Liver (tissue), 9 donors: Measurements from ENCODE around the gene AKAP11. TPM values are rescaled to one million over a fixed set of nuclear protein-coding genes. Genes with fewer than 3 reads are reported as not detected.

ENCODE experiments used
- DNase-seq: peaks from one replicate; pipeline ENCODE4 v3.0.0-alpha.2; 2017; ENCODE audit warnings: low spot score
- H3K27ac ChIP-seq, 2 donors: one replicate each; pipeline ENCODE4 v1.7.0; 2013; ENCODE audit warnings: inconsistent platforms in 2 of 2, low read length in 2 of 2, control low read depth in 1 of 2, low read depth in 1 of 2, mild to moderate bottlenecking in 1 of 2
- H3K27me3 ChIP-seq, 4 donors: one replicate each; pipeline versions ENCODE4 v1.6.1 to v1.7.0; 2013; ENCODE audit warnings: low read length in 3 of 4, inconsistent platforms in 1 of 4, mild to moderate bottlenecking in 1 of 4, moderate library complexity in 1 of 4; ENCODE audit not compliant: control insufficient read depth in 4 of 4, insufficient read depth in 4 of 4
- H3K36me3 ChIP-seq, 4 donors: one replicate each; pipeline versions ENCODE4 v1.6.1 to v1.7.0; 2013; ENCODE audit warnings: low read length in 3 of 4, mild to moderate bottlenecking in 3 of 4, low read depth in 1 of 4, moderate library complexity in 1 of 4; ENCODE audit not compliant: control insufficient read depth in 4 of 4, insufficient read depth in 3 of 4
- H3K4me1 ChIP-seq, 4 donors: one replicate each; pipeline versions ENCODE4 v1.6.1 to v1.7.0; 2013; ENCODE audit warnings: low read length in 3 of 4, mild to moderate bottlenecking in 3 of 4, moderate library complexity in 1 of 4; ENCODE audit not compliant: control insufficient read depth in 4 of 4, insufficient read depth in 4 of 4
- H3K4me3 ChIP-seq, 3 donors: one replicate each; pipeline versions ENCODE4 v1.6.1 to v1.7.0; 2013; ENCODE audit warnings: low read length in 3 of 3, control low read depth in 1 of 3, low read depth in 1 of 3, mild to moderate bottlenecking in 1 of 3
- H3K9ac ChIP-seq, 2 donors: one replicate each; pipeline ENCODE4 v1.7.0; 2013; ENCODE audit warnings: low read length in 2 of 2, mild to moderate bottlenecking in 2 of 2, moderate library complexity in 2 of 2, control low read depth in 1 of 2, low read depth in 1 of 2
- H3K9me3 ChIP-seq, 4 donors: one replicate each; pipeline versions ENCODE4 v1.6.1 to v1.7.0; 2013; ENCODE audit warnings: low read length in 3 of 4; ENCODE audit not compliant: control insufficient read depth in 4 of 4
- ATF3 ChIP-seq: IDR thresholded peaks from 2 replicates; pipeline ENCODE4 v1.6.1; 2016; ENCODE audit warnings: antibody characterized with exemption
- CTCF ChIP-seq: fragments of 150-350 bp; IDR thresholded peaks from 2 replicates; pipeline ENCODE4 v1.5.1; 2017; ENCODE audit warnings: improper control_type of control experiment, low read depth, low read length; ENCODE audit not compliant: missing input control
- EGR1 ChIP-seq, 2 donors: IDR thresholded peaks; 2 replicates each; pipeline ENCODE4 v1.6.1; 2016 to 2018; ENCODE audit warnings: antibody characterized with exemption in 2 of 2, low read depth in 2 of 2
- FOXA1 ChIP-seq: IDR thresholded peaks from 2 replicates; pipeline ENCODE4 v1.6.1; 2016; ENCODE audit warnings: antibody characterized with exemption
- FOXA2 ChIP-seq: IDR thresholded peaks from 2 replicates; pipeline ENCODE4 v1.6.1; 2016; ENCODE audit warnings: antibody characterized with exemption
- GABPA ChIP-seq, 2 donors: IDR thresholded peaks in 1 of 2; conservative IDR thresholded peaks in 1 of 2; 2 replicates each; pipeline ENCODE4 v1.6.1; 2016; ENCODE audit warnings: antibody characterized with exemption in 2 of 2, mild to moderate bottlenecking in 1 of 2, moderate library complexity in 1 of 2
- HNF4A ChIP-seq, 2 donors: conservative IDR thresholded peaks; 2 replicates each; pipeline ENCODE4 v1.6.1; 2016; ENCODE audit warnings: antibody characterized with exemption in 2 of 2, mild to moderate bottlenecking in 2 of 2
- HNF4G ChIP-seq: IDR thresholded peaks from 2 replicates; pipeline ENCODE4 v1.6.1; 2016; ENCODE audit warnings: antibody characterized with exemption
- JUND ChIP-seq, 2 donors: IDR thresholded peaks; 2 replicates each; pipeline ENCODE4 v1.6.1; 2016; ENCODE audit warnings: antibody characterized with exemption in 2 of 2
- MAX ChIP-seq: IDR thresholded peaks from 2 replicates; pipeline ENCODE4 v1.6.1; 2016; ENCODE audit warnings: antibody characterized with exemption
- NR2F2 ChIP-seq: IDR thresholded peaks from 2 replicates; pipeline ENCODE4 v1.6.1; 2016; ENCODE audit warnings: antibody characterized with exemption
- RAD21 ChIP-seq, 2 donors: IDR thresholded peaks; 2 replicates each; pipeline ENCODE4 v1.6.1; 2016; ENCODE audit warnings: antibody characterized with exemption in 2 of 2, mild to moderate bottlenecking in 2 of 2
- REST ChIP-seq: IDR thresholded peaks from 2 replicates; pipeline ENCODE4 v1.6.1; 2016; ENCODE audit warnings: antibody characterized with exemption, mild to moderate bottlenecking
- RXRA ChIP-seq, 2 donors: IDR thresholded peaks; 2 replicates each; pipeline ENCODE4 v1.6.1; 2017 to 2018; ENCODE audit warnings: antibody characterized with exemption in 2 of 2, mild to moderate bottlenecking in 1 of 2
- SP1 ChIP-seq: IDR thresholded peaks from 2 replicates; pipeline ENCODE4 v1.6.1; 2018; ENCODE audit warnings: antibody characterized with exemption, mild to moderate bottlenecking
- TAF1 ChIP-seq: conservative IDR thresholded peaks from 2 replicates; pipeline ENCODE4 v1.6.1; 2016; ENCODE audit warnings: antibody characterized with exemption, mild to moderate bottlenecking
- YY1 ChIP-seq: IDR thresholded peaks from 2 replicates; pipeline ENCODE4 v1.6.1; 2016; ENCODE audit warnings: antibody characterized with exemption, mild to moderate bottlenecking
- ZBTB33 ChIP-seq: IDR thresholded peaks from 2 replicates; pipeline ENCODE4 v1.6.1; 2016; ENCODE audit warnings: antibody characterized with exemption
- WGBS: extraction: QIAGEN DNeasy Blood & Tissue Kit; methylation state at CpG from one replicate; pipeline ENCODE4 v1.1.7; 2013; 5-methylcytosine and 5-hydroxymethylcytosine counted together
- polyA plus RNA-seq, 2 donors: library from polyadenylated mRNA; stranded (reverse) in 1 of 2; unstranded in 1 of 2; fragments of 200-250 nt in 1 of 2; fragments of >200 nt in 1 of 2; fragmentation: Nextera tagmentation in 1 of 2; extraction: Ambion mirVana in 1 of 2; gene quantifications; one replicate each; pipeline versions ENCODE4 v1.2.1 to v1.2.3, GENCODE V29; 2013 to 2015
- total RNA-seq, 2 donors: library from RNA; depleted of rRNA; stranded (reverse); fragments of >200 nt; gene quantifications; one replicate each; pipeline ENCODE4 v1.2.3, GENCODE V29; 2014
- donor health status: healthy.
- donor health status: healthy.
- donor health status: healthy.
- donor health status: healthy.
- donor health status: healthy.

AKAP11 gene
- total and polyA plus RNA-seq, 4 donors, result 2.5 to 12.0 (median 7.3) TPM

- H3K9me3 ChIP-seq, result no peaks in the 10 kb centered on the region
These were observed 32.8 kb upstream of the AKAP11 start for GRCh38 chr13:42239161-42239560.

GRCh38 chr13:42239644-42240043 is 32.3 kb upstream of the AKAP11 start:
- Histone ChIP-seq H3K4me3 (no peak overlapping the region), H3K27me3 (no peaks in the 10 kb centered on the region), H3K36me3 (no peaks in the 10 kb centered on the region), H3K9ac (no peak overlapping the region), H3K9me3 (no peaks in the 10 kb centered on the region), H3K27ac (no peak overlapping the region), H3K4me1 (no peaks in the 10 kb centered on the region)
- TF ChIP-seq SP1 (no peak), FOXA1 (no peak), HNF4G (no peak), RXRA (IDR thresholded peaks at IDR 0.05) (no peak), REST (no peak), GABPA (IDR thresholded peaks at IDR 0.05 in 1 of 2, conservative IDR thresholded peaks at IDR 0.05 in 1 of 2) (no peak), RAD21 (IDR thresholded peaks at IDR 0.05) (no peak), YY1 (no peak), HNF4A (conservative IDR thresholded peaks at IDR 0.05) (no peak), EGR1 (IDR thresholded peaks at IDR 0.05; ENCODE audit: low read depth in 2 of 2) (no peak), ATF3 (no peak), FOXA2 (no peak), NR2F2 (no peak), JUND (IDR thresholded peaks at IDR 0.05) (no peak), CTCF (no peak), ZBTB33 (no peak), MAX (no peak), TAF1 (no peak)
- DNase-seq, result no peak

More at GRCh38 chr13:42239161-42239560, 32.8 kb upstream of the AKAP11 start:
- no peaks in the 10 kb centered on the region for H3K4me1 ChIP-seq
- H3K4me3 ChIP-seq, result no peak overlapping the region
- H3K36me3 ChIP-seq, result no peaks in the 10 kb centered on the region
- DNase-seq, result no peak
- H3K9ac ChIP-seq, result no peak overlapping the region
- TF ChIP-seq EGR1 (IDR thresholded peaks at IDR 0.05; ENCODE audit: low read depth in 2 of 2), result no peak
- TF ChIP-seq HNF4A (conservative IDR thresholded peaks at IDR 0.05), result no peak
- TF ChIP-seq RAD21 (IDR thresholded peaks at IDR 0.05), result no peak
- TF ChIP-seq SP1, result no peak
- no peak for TF ChIP-seq CTCF
- no peaks in the 10 kb centered on the region for H3K27me3 ChIP-seq
- 100% methylated on average over 1 of the region's 1 CpG for WGBS
- H3K27ac ChIP-seq, result no peak overlapping the region
